RPMI7951 (cell line): ENCODE data around the gene BPIFB1. TPM values are rescaled to one million over a fixed set of nuclear protein-coding genes. Genes with fewer than 3 reads are reported as not detected.

Experiments used
- DNase-seq: peaks from one replicate; pipeline ENCODE4 v3.0.0-alpha.2; 2012; ENCODE audit warnings: low read depth
- total RNA-seq: library from RNA; depleted of rRNA; stranded (reverse); fragments of >200 nt; shearing (Covaris generic); gene quantifications from 2 replicates; pipeline ENCODE4 v1.2.3, GENCODE V29; 2014

Gene BPIFB1
- total RNA-seq, 1 experiment from 2014 or later = not detected

- DNase-seq = no peak
These were observed 45.4 kb downstream of the BPIFB1 start for GRCh38 chr20:33328157-33329137.

- DNase-seq = no peak
These were observed 50.0 kb downstream of the BPIFB1 start for GRCh38 chr20:33332905-33333456.

- DNase-seq = no peak
These were observed 50.6 kb downstream of the BPIFB1 start for GRCh38 chr20:33333616-33334015.

GRCh38 chr20:33334111-33334510 is 51.1 kb downstream of the BPIFB1 start:
- DNase-seq = no peak

GRCh38 chr20:33336375-33336774 is 53.4 kb downstream of the BPIFB1 start:
- no peak for DNase-seq

- peak; percentile 16 for DNase-seq
These were observed 54.1 kb downstream of the BPIFB1 start for GRCh38 chr20:33337119-33337518.

GRCh38 chr20:33337531-33338165 is 54.6 kb downstream of the BPIFB1 start:
- DNase-seq = no peak

- no peak for DNase-seq
These were observed 55.6 kb downstream of the BPIFB1 start for GRCh38 chr20:33338467-33339258.

- DNase-seq = no peak
These were observed 56.6 kb downstream of the BPIFB1 start for GRCh38 chr20:33339515-33340058.

- no peak for DNase-seq
These were observed 60.5 kb downstream of the BPIFB1 start for GRCh38 chr20:33343521-33343920.

GRCh38 chr20:33345342-33345741 is 62.3 kb downstream of the BPIFB1 start:
- DNase-seq = no peak

GRCh38 chr20:33348136-33348937 is 65.3 kb downstream of the BPIFB1 start:
- no peak for DNase-seq

- DNase-seq = no peak
These were observed 66.5 kb downstream of the BPIFB1 start for GRCh38 chr20:33349493-33349892.

- DNase-seq = no peak
These were observed 68.7 kb downstream of the BPIFB1 start for GRCh38 chr20:33351696-33352095.

- DNase-seq = no peak
These were observed 69.4 kb downstream of the BPIFB1 start for GRCh38 chr20:33352258-33353012.

GRCh38 chr20:33353013-33353402 is 70.0 kb downstream of the BPIFB1 start:
- no peak for DNase-seq
